Measurements from ENCODE around the gene NPEPL1.

Gene NPEPL1

DNA sequence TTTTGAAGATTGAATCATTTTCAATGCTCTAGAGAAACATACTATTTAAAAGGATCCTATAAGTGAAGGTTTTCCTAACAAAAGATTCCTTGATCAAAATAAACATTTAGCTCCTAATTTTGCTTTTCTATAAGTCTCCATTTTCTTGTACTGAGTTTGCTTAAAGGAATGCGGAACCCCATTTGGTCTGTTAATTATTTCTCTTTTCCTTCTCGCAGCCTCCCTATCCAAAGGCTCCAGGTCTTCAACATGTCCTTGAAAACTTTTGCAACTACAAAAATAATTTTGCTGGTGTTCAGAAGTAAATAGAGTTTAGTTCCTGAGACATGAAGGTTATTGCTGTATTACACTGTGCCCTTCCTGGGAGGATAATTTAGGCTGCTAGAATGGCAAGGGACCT, 8.3 kb upstream of the NPEPL1 start:
- peak; percentile 8 for DNase-seq

GRCh38 chr20:58685988-58686387, 6.6 kb upstream of the NPEPL1 start:
- no peak for DNase-seq

DNA sequence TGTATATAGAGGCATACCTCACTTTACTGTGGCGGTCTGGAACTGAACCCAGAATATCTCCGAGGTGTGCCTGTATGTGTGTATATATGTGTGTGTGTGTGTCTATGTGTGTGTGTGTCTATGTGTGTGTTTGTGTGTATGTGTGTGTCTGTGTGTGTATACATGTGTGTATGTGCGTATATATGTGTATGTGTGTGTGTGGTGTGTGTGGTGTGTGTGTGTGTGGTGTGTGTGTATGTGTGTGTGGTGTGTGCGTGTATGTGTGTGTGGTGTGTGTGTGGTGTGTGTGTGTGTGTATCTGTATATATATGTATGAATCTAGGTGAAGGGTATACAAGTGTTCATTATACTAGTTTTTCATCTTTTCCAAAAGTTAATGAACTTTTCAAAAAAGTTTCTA, 4.2 kb upstream of the NPEPL1 start:
- no peak for DNase-seq

GRCh38 chr20:58688840-58689239, 3.8 kb upstream of the NPEPL1 start:
- no peak for DNase-seq

DNA sequence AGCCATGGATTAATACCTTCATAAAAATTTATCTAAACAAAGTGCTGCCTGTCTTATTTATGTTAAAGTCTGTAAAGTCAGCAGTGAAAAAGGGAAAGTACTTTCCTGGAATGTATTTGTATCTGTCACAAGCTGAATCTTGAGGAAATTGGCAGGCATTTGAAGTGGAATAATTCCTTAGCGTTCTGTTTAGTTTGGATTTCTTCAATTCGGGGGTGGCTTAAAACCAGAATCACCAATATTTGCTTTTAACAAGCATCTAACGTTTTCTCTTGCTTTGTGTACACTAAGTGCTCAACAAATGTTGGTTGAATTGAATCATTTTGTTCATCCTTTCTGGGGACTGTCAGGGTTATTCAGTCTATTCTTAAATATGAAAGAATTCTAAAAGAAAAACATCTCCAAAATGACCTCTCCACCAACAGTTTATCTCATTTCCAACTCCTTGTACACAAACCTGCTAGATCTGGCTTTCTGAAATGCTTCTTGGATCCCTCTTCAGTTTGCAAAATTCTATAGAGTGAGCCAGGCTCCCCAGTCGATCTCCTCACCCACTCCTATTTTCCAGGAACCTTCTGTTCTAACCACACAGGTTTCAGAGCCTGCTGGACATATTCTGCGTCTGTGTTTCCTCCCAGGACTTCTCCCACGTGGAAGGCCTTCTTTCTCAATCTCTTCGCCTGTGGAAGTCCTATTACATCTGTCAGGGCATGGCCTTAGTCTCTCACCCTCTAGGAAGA, 2.0 kb upstream of the NPEPL1 start:
- no peak for DNase-seq

DNA sequence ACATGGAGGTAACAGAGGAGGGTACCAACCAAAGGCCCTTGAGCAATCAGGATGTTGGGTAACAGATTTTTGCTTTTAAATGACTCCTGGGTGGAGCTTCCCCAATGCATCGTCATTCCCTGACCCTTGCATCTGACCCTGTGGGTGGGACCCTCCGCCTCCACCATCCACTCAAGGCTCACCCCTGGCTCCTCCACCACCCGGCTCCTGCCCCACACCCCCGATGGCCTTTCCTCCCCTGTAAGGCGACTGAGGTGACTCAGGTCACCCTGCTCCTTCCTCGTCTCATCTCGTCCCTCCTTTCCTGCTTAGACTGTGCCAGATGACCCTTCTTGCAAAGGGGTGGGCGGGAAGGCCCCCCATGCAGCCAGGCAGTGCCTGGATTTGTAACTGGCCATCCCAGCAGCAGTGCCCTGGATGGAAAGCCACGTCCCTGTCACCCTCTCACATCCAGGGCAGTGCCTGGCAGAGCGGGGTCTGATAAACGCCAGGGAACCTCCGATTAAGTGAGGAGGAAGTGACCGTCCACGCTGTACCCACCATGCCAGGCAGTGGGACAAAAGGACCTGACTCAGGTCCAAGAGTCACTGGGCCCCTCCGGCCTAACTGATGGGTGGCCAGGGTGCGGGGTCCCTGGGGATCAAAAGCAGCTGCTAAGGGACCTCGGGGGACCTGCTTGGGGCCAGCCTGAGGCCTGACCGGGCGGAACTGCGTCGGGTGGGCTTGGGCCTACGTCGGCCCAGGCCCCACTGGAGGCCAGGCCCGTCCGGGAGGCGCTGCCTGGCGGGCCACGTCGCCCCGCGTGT, 624 bp upstream of the NPEPL1 start:
- DNase-seq: no peak

DNA sequence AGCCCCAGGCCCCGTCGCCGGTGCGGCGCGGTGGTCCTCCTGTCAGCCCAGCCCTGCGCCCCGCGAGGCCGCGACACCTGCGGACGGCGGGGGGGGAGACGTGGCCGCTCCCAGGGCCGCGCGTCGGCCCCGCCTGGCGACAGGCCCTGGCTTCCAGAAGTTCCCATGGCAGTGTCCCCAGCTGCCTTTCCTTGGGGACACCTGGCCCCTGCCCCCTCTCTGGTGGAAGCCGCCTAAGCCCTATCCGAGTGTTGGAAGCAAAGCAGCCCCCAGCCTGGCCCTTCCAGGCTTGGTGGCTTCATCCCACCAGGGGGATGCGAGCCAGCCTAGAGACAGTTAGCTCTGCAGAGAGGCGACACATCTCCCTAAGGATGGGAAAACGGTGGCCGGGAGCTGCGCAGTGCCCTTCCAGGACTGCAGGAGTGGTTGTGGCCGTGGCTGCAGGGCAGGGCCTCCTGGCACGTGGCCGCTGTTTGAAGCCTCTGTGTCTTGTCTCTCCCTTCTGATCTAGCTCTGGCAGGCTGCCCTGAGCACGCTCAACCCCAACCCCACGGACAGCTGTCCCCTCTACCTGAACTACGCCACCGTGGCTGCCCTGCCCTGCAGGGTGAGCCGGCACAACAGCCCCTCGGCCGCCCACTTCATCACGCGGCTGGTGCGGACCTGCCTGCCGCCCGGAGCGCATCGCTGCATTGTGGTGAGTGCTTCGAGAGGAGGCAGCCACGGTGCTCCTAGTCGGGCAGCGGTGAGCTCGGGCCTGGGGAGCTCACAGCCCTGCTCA, 816 bp downstream of the NPEPL1 start:
- DNase-seq: no peak

- DNase-seq: no peak
Measured at GRCh38 chr20:58694241-58695083, 1.9 kb downstream of the NPEPL1 start.

DNA sequence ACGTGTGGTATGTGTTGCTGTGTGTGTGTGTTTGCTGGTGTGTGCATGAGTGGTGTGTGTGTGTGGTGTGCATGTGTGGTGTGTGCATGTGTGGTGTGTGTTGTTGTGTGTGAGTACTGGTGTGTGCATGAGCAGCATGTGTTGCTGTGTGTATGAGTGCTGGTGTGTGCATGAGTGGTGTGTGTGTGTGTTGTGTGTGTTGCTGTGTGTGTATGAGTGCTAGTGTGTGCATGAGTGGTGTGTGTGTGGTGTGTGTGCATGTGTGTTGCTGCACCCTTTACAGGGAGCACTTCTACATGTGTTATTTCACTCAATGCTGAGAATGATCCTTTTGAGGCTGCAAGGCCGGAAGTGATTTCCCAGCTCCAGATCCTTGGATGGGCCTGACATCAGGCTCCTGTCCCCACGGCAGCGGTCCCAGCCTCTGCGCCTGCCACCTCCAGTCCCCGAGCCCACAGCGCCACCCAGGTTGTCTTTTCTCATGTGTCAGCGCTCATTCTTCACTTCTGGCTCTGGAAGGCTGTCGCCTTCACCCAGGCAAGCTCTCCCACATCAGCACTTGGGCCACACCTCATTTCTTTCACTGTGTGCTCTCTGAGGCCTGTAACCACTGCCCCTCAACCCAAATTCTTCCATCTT, 2.6 kb downstream of the NPEPL1 start:
- no peak for DNase-seq

GRCh38 chr20:58695895-58696375, 3.3 kb downstream of the NPEPL1 start:
- DNase-seq: no peak

DNA sequence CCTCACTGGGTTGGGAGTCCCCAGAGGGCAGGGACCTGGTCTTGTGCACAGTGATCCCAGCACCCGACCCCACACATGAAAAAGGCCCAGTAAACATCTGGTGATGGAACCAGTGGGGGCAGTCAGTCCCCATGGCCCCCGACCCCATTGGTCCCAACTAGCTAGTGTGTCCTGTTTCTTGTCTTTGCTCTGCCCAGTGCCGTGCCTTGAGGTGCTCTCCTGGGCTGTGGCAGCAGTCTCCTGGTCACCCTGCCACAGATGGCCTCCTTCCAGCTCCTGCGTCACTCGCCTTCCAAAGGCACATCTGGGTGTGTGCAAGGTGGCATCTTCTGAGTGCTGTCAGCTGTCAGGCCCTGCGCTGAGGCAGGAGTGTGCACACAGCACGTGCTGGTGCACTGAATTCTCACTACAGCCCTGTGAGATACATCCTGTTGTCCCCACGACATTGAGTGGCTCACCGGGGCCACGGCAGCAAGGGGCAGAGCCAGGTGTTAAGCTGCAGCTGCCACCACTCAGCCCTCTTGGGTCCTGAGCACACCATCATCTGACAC, 3.9 kb downstream of the NPEPL1 start:
- DNase-seq: no peak

DNA sequence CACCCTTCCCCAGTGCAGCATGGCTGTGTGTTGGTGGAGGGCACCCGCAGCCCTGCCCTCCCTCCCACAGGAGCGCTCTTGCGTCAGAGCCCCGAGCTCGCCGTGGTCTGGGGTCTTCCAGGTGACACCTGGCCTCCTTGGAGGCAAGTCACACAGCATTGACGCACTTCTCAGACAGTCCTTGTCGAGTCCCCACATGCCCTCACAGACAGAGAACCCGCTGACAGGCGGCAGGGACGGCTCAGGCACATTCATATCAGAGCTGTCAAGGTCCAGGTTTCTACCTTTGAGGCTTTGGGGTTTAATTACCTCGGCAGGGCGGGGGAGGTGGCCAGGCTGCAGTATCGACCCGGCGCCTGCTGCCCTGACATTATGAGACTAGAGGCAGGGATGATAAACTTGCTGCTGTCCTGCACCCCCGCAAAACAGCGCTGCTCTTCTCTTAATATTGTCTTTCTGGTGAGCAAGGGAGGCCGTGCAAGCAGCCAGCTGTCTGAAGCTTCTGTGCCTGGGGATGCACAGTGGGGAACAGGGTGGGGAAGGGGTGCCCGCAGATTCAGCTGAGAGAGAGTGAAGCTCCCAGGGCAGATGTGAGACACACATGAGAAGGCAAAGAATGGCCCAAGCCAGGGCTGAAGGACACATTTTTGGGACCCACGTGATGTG, 4.7 kb downstream of the NPEPL1 start:
- no peak for DNase-seq

DNA sequence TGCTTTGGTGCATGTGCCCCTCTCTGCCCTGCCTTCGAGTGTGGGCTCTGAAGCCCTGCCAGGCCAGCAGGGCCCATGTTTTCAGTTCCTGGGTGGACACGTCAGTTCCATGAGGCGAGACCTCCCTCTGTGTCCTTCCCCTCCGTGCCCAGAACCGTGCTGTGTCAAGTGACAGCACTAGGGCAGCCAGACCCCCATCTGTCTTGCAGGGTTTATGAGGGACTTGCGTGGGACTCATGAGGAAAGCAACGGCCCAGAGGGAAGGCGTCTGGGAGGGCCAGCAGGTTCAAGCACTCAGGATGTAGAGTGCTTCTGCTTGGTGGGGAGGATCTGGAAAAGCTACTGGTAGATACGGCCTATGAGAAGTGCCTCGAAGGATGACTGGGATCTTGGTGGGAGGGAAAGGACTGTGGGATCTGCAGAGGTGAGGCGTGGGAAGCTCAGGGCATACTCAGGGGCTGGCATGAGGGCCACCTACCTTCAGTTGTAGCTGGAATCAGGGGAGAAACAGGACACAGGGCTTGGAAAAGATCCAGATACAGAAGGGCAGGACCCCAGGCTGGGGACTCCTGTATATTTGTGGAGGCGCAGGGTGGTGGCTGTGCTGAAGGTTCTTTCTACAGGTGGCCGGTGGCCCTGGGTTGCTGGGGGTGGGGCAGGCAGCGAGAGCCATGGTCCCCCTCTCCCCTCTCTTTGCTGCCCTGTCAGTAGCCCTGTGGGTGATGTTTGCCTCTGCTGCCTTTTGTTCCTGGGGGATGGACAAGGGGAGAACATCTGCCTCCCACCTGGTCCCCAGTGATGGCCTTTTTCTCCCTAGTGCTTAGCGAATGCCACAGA, 5.5 kb downstream of the NPEPL1 start:
- DNase-seq: no peak

- DNase-seq: no peak
Measured at GRCh38 chr20:58698741-58699622, 6.4 kb downstream of the NPEPL1 start.

GRCh38 chr20:58699623-58700107, 7.1 kb downstream of the NPEPL1 start:
- DNase-seq: no peak

GRCh38 chr20:58700121-58700821, 7.7 kb downstream of the NPEPL1 start:
- no peak for DNase-seq

DNA sequence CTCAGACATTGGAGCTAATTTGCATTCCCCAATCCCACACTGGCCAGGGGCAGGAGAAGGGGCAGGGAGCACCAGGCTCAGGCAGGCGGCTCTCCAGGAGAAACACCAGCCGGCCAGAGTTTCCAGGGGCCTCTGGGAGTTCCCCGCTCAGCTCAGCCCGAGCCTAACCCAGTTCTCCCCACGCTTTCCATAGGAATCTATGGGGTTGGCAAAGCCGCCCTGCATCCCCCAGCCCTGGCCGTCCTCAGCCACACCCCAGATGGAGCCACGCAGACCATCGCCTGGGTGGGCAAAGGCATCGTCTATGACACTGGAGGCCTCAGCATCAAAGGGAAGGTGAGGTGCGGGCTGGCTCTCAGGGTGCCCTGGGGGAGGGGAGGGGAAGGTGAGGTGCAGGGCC, 8.2 kb downstream of the NPEPL1 start:
- no peak for DNase-seq
